ENCODE measurements around the gene VPS9D1.
A peak's percentile ranks its signal among the peaks of the same experiment; 100 is the strongest.

VPS9D1 gene, protein sequence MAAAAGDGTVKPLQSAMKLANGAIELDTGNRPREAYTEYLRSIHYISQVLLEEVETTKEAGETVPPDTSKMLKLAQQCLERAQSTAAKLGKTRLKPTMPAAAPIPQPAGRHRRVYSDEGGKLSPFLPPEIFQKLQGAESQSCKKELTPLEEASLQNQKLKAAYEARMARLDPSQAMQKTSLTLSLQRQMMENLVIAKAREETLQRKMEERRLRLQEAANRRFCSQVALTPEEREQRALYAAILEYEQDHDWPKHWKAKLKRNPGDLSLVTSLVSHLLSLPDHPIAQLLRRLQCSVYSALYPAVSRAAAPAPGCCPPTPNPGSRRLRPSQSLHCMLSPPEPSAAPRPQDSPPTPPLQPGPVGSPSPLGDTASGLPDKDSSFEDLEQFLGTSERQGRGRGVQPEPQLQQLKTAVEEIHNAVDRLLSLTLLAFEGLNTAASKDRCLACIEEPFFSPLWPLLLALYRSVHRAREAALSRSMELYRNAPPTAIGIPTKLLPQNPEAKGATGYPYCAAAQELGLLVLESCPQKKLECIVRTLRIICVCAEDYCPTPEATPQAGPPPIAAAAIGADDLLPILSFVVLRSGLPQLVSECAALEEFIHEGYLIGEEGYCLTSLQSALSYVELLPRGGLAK

DNA sequence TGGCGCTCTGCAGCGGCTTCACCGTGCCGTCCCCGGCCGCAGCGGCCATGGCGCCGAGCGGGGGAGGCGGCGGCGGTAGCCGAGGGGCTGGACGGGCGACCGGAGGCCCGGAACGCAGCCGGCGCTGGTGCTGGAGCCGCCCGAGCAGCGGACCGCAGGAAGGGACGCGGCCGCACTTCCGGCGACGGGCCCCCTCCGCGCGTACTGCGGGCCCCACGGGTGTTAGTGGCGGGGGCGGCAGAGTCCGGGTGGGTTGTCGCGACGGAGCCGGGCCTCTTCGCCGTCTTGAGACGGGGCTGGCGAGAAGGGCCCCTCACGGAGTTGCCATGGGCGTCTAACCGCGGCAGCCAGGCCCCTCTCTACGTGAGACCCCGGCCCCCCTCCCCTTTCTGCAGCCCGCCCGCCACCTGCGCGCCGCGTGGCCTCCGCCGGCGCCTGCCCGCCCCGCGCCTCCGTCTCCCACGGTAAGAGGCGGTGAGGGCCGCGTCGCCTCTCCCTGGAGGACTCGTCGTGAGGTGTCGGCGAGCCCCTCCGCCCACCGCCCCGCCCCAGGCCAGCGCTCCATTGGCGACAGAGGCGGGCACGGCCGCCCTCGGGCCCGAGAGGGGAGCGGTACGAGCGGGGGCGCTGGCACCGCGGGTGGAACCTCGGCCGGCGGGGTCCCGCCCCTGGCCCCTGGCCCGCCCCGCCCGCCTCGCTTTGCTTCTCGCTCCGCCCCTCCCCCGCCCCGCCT, at the start of gene VPS9D1, which contains the start of gene ZNF276:
TSS of gene VPS9D1 (minus strand) at position 86 of the 733 bp plus-strand sequence. CDS start at position 49, 37 bp downstream.
TSS of gene ZNF276 (plus strand) at position 725 of the 733 bp plus-strand sequence. CDS start 104 bp downstream, outside the sequence.
- peak; percentile 79 for DNase-seq

DNA sequence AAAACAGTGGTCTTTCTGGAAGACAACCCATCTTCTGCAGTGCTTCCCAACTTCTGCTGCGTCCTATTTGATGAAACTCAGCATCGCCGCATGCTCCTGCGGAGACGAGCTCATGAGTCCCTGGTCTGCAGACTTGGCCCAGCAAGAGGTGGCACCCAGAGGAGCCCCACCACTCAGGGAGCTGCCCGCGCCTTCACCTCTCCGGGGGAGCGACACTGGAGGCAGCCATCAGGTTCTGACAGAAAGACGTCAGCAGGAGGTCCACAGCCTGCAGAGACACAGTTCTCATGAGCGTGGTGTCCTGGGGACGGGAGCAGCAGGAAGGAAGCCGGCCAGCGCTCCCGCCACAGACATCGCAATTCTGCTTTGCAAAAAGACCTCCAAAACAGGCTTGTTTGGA, 49.7 kb upstream of the VPS9D1 start:
- DNase-seq, result no peak

DNA sequence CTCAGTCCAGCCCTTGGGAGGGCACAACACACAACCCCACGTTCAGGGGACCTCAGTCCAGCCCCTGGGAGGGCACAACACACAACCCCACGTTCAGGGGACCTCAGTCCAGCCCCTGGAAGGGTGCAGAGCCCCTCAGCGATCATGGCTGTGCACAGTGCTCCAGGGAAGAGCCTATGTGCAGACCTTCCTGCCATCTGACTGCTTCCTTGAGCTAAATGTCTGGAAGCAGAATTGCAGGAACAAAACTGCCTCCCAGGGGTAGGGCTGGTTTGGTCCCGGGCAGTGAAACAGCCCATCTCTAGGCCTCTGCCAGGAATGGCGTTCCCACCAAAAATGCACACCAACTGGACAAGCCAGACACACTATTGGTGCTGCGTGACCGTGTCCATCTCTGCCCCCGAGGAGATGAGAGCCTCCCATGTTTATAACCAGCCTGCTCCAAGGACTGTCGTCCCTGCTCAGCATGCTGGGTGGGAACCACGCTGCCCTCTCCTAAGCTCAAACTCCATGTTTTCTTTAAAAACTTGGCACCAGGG, 44.7 kb upstream of the VPS9D1 start:
- no peak for DNase-seq

DNA sequence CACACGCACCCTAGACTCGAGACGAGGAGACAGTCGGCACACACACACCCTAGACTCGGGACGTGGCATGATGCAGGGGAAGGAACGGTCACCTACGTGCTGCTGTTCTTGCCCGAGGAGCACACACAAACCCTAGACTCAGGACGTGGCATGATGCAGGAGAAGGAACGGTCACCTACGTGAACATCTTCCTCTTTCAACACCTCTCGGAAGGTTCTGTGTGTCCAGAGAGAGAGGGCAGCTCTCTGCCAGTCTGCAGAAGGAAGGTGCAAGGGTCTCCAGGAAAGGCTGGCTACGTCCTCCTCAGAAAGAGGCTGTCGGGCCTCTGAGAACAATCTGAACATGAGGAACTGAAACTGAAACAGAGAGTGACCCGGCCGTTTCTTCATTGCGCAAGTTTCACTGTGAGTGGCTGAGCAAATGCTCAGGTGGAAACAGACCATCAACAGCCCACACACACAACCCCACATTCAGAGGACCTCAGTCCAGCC, 44.1 kb upstream of the VPS9D1 start:
- peak; percentile 67 for DNase-seq

DNA sequence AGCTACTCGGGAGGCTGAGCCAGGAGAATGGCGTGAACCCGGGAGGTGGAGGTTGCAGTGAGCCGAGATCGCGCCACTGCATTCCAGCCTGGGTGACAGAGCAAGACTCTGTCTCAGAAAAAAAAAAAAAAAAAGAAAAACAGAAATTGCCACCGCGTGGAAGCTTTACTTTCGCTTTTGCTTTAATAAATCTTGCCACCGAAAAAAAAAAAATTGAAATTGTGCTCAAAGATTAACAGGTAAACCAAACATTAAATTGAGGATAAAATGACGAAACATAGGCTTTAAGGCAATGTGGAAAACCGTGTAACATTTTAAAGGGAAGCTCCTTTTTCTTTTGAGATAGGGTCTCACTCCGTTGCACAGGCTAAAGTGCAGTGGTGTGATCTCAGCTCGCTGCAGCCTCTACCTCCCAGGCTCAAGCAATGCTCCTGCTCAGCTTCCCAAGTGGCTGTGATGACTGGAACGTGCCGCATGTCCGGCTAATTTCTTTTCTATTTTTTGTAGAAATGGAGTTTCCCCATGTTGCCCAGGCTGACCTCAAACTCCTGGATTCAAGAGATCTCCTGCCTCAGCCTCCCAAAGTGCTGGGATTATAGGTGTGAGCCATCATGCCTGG, 40.7 kb upstream of the VPS9D1 start:
- peak; percentile 14 for DNase-seq

DNA sequence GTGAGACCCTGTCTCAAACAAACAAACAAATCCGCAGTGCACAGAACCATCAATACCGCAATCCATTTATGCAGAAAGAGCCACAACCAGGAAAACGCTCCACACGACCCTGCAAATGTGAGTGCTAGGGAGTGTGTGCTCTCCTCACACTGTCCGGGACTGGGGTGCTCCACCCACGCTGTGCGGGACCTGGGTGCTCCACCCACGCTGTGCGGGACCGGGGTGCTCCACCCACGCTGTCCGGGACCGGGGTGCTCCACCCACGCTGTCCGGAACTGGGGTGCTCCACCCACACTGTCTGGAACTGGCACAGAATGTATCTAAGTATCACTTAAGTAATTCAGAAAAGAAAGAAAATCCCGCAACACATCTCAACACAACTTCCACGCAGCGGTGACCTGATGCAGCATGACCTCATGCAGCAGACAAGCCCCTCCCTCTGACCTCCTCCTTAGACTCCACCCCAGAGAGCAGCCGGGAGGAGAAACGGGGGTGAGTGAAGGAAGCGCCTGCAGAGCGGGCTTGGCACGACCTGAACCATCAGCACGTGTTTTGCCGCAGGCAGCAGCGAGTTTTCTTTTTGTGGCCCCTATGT, 39.1 kb upstream of the VPS9D1 start:
- peak; percentile 27 for DNase-seq

DNA sequence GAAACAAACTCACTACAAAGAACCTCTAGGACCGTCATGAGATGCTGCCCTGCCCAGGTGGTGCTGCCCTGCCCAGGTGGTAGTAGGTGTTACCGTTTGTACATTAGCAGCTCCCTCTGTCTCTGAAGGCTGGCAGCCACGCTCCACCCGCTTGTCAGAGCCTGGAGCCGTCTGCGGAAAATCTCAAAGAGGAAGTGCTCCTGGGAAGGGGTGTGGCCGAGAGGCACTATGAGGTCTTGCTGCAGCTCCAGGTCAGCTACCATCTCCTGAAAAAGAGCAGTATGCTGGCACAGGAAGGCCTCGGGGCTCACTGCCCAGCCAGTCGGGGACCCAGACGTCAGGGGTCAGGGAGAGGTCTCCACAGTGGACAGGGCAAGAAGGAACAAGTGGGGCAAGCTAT, 28.9 kb upstream of the VPS9D1 start:
- no peak for DNase-seq

DNA sequence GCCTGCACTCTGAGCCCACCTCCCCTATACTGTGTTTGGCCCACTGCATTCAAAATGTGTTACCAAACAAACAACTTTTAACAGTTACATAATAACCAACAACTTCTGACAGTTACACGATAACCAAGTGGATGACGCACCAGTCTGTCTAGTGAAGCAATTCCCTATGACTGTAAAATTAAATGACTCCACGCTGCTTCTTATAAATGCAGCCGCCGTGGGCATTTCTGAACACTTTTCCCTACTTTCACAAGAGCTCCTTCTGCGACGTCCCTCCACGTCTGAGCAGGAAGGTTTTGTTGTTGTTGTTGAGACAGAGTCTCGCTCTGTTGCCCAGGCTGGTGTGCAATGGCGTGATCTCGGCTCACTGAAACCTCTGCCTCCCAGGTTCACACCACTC, 28.2 kb upstream of the VPS9D1 start:
- DNase-seq, result no peak

DNA sequence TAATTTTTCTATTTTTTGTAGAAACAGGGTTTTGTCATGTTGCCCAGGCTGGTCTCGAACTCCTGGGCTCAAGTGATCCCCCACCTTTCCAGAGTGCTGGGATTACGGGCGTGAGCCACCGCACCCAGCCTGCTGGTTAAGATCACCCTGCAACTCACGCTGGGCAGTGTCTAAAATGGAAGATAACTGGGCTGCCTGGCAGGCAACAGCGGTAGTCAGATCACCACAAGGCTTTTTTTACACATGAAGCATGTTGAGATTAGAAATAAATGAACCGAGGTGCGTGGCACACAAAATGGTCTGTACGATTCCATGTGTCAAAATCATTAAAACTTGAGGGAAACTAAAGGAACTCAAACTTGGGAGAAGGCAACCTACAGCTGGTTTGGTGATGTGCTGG, 27.4 kb upstream of the VPS9D1 start:
- no peak for DNase-seq

DNA sequence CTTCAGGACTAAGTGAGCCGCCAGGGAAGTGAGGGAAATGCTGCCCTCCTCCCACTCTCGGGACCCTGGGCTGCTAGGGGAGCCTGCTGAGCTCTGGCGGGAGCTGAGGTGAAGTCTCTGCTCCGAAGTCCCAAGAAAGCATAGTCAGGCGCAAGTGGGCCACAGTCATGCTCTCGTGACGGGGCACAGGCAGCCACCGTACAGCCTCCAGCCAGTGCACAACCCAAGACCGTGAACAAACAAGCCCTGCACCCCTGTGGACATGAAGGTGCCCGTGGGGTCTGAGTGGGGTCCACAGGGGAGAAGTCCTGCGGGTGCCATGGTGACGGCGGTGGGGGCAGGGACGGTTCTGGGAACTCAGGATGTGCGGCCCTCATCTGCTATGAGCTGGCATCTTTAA, 25.3 kb upstream of the VPS9D1 start:
- no peak for DNase-seq

DNA sequence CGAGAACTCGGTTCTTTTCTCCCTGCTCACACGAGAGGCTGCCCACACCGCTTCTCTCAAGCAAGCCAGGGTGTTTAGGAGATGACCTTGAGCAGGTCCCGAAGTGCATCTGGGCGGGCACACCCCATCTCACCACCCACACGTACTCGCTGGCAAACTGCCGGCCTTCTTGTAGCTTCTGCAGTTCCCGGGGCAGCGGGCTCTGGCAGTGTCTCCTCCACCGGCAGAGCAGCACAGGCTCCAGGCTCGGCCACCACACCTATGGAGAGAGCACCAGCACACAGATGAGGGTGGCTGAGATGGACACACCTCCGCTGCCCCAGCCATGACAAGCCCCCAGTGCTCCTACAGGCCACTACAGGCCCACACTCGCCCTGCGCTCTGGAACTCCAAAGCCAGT, 24.1 kb upstream of the VPS9D1 start:
- no peak for DNase-seq

DNA sequence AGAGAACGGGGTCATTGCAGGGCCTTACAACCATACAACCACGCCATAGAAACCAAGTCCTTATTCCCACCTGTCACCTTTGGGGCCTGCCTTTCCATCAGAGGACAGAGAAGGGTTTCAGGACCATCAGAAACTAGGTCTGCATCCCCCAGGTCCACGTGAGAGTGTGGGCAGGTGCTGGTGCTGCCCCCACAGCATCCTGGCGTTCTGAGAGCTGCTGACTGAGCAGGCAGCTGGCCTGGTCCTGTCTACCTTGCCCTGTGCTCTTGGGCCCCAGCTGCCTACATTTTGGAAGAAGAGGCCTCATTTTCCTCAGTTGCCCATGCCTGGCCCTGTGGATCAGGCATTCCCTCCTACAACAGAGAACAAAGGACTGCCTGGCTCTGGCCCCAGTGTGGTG, 22.2 kb upstream of the VPS9D1 start:
- DNase-seq, result no peak

DNA sequence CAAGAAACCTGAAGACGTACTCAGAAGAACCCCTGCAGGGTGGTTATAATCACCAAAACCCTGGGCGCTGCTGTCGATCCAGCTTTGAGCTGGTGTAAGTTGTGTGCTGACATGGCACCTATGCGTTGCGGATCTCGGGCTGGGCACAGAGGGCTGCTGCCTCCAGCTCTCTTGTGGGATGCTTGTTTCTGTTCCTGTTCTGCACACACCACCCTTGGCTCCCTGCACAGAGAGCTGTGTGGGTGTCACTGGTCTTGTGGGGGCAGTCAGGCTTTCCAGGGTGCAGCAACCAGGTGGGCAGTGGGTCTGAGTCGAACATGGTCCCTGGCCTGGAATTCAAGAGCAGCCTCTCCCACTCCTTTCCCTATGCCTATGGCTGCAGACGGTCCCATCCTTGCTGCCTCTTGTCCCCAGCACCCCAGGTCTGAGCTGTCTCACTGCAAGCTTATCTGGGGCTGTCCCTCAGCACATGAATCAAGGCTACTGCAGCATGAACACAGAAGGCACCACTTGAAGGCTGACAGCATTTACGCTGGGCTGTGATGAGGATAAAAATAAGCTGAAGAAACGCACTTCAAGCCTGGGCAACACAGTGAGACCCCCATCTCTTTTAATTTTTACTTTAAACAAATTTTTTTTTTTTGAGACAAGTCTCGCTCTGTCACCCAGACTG, 20.8 kb upstream of the VPS9D1 start:
- no peak for DNase-seq

DNA sequence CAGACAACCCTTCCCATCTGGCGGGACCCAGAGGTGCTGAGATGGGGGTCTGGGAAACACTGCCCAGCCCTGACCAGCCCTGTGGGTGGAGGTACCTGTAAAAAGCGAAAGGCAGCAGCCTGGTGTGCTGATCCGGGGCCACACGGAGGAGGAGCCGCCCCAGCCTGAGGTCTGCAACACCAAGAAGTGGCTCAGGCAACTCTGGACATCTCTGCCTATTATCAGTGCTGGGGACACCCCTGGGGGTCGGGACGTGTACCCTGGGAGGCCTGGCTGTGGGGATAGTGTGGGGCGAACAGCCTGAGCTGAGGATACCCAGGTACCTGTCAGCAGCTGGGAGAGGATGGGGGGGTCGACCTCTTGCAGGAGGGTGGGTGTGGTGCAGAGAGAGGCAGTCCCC, 18.7 kb upstream of the VPS9D1 start:
- DNase-seq, result no peak

DNA sequence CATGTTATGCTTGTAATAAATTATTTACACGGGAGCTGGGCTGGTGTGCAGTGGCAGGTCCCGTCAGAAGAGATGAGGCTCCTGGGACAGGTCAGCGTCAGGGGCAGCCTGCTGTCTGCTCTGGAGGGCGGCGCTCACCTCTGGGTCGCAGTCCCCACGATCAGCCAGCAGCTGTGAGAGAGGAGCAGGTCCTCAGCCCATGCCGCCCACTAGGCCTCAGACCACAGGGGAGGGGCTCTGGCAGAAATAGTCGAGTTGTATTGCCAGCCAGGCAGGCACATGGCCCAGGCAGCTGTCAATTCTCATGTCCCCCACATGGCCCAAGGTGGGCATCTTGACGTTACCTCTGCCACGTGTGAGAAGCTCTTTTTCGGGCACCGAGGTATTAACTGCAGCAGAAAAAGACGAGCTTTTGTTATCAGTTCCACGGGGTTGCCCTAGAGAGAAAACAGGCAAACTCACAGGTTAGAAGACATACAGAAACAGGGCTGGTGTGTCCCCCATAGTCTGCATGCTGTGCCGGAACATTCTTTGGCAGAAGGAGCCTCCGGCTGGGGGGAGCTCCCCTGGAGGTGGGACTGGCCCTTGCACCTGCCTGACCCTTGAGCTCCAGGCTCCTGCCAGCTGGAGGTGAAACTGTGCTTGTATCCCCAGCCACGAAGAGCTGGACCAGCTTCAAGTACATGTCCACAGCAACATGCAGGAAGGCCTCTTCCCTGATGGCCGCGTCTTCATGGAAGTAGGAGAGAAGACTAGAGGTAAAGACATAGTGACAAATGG, 18.0 kb upstream of the VPS9D1 start:
- no peak for DNase-seq

DNA sequence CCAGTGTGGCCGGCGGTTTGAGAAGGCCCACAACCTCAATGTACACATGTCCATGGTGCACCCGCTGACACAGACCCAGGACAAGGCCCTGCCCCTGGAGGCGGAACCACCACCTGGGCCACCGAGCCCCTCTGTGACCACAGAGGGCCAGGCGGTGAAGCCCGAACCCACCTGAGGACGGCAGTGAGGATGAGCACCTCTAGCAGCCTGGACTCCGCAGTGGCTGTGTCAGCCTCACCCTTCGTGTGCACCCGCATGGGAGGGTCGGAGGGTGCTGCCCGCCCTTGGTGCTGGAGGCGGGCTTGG, 17.3 kb upstream of the VPS9D1 start:
- DNase-seq, result no peak

DNA sequence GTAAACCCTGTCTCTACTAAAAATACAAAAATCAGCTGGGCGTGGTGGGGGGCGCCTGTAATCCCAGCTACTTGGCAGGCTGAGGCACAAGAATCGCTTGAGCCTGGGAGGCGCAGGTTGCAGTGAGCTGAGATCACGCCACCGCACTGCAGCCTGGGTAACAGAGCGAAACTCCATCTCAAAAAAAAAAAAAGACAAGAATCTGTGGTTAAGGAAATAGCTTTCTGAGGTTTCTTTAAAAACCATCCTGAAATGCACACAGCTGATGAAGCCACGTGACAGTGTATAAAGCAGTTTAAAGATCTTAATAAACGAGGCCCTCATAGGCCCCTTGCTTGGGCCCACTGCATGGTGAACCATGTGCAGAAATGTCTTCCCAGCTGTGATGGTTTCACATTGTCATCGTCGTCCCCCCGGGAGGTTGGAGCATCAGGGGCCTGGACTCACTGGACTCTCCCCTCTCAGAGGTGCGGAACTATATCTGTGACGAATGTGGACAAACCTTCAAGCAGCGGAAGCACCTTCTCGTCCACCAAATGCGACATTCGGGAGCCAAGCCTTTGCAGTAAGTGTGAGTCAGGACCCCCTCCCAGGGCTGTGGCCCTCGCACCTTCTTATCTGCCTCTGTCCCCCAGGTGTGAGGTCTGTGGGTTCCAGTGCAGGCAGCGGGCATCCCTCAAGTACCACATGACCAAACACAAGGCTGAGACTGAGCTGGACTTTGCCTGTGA, 16.8 kb upstream of the VPS9D1 start:
- DNase-seq, result peak; percentile 56

DNA sequence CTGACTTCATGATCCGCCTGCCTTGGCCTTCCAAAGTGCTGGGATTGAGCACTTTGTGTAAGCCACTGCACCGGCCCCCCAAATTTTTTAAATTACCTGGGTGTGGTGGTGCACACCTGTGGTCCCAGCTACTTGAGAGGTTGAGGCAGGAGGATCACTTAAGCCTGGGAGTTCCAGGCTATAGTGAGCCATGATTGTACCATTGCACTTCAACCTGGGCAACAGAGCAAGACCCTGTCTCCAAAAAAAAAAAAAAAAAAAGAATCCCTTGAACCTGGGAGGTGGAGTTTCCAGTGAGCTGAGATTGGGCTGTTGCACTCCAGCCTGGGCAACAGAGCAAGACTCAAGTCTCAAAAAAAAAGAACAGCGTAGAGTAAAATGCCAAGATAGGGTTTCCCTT, 15.9 kb upstream of the VPS9D1 start:
- DNase-seq, result no peak

DNA sequence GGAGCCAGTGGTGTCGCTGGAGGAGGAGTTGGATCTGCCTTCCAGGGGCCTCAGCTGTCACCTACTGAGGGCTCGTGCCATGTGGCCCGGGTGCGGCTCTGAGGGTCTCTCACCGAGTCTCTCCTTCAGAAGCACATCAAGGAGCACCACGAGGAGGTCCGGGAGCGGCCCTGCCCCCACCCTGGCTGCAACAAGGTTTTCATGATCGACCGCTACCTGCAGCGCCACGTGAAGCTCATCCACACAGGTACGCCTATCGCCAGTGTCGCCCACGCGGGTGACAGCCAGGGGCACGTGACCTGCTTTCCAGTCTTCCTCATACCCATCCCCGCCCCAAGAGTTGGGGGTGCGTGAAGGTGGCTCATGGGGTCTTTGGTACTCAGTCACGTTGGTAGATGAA, 13.1 kb upstream of the VPS9D1 start:
- no peak for DNase-seq

DNA sequence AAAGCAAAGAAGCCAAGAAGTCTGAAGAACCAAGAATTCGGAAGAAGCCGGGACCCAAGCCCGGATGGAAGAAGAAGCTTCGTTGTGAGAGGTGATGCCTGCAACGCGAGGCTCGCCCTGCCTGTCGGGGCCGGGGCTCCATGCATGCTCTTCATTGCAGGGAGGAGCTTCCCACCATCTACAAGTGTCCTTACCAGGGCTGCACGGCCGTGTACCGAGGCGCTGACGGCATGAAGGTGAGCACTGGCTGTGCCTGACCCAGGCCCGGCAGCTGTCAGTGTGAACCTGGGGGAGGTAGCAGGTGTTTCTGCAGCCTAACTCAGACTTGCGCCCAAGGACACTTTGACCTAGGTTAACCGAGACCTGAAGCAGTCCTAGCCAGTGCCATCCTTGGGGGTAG, 12.6 kb upstream of the VPS9D1 start:
- DNase-seq, result no peak

DNA sequence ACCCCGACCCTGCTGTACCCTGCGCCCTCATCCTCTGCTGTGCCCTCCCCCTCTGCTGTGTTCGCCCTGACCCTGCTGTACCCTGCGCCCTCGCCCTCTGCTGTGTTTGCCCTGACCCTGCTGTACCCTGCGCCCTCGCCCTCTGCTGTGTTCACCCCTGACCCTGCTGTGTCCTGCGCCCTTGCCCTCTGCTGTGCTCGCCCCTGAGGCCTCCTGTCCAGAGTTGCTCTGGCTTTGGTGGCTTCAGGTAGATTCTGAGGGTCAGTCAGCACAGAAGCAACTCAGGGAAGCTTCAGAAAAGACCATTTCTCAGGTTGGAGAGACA, 12.2 kb upstream of the VPS9D1 start:
- DNase-seq, result no peak
